GM19372 (cell line): ENCODE measurements around the gene WDR38.

Experiments used
- ATAC-seq: cut with Tn5 transposase; IDR thresholded peaks from one replicate; pipeline ENCODE4 v1.9.1; 2021; ENCODE audit warnings: mild to moderate bottlenecking, low read depth, moderate library complexity; ENCODE audit not compliant: unreplicated experiment

Gene WDR38

GRCh38 chr9:124878518-124878917 lies 25.3 kb downstream of the WDR38 start:
- no peak for ATAC-seq

- ATAC-seq, result no peak
These were observed 26.0 kb downstream of the WDR38 start for GRCh38 chr9:124879226-124879625.

- ATAC-seq, result no peak
These were observed 27.2 kb downstream of the WDR38 start for GRCh38 chr9:124880501-124880900.

GRCh38 chr9:124881138-124881743 lies 28.0 kb downstream of the WDR38 start:
- no peak for ATAC-seq

- no peak for ATAC-seq
These were observed 29.0 kb downstream of the WDR38 start for GRCh38 chr9:124882231-124882630.

GRCh38 chr9:124884376-124884775 lies 31.1 kb downstream of the WDR38 start:
- ATAC-seq, result no peak

GRCh38 chr9:124885551-124885950 lies 32.3 kb downstream of the WDR38 start:
- no peak for ATAC-seq

- no peak for ATAC-seq
These were observed 33.2 kb downstream of the WDR38 start for GRCh38 chr9:124886461-124886860.

- no peak for ATAC-seq
These were observed 33.7 kb downstream of the WDR38 start for GRCh38 chr9:124886866-124887492.

- no peak for ATAC-seq
These were observed 34.6 kb downstream of the WDR38 start for GRCh38 chr9:124887832-124888231.

- no peak for ATAC-seq
These were observed 35.7 kb downstream of the WDR38 start for GRCh38 chr9:124889006-124889405.

- no peak for ATAC-seq
These were observed 36.9 kb downstream of the WDR38 start for GRCh38 chr9:124890179-124890578.

GRCh38 chr9:124894035-124894740 lies 40.9 kb downstream of the WDR38 start:
- ATAC-seq, result no peak

GRCh38 chr9:124894741-124895170 lies 41.5 kb downstream of the WDR38 start:
- ATAC-seq, result no peak

- no peak for ATAC-seq
These were observed 44.6 kb downstream of the WDR38 start for GRCh38 chr9:124897570-124898460.

GRCh38 chr9:124899845-124900244 lies 46.6 kb downstream of the WDR38 start:
- no peak for ATAC-seq

GRCh38 chr9:124906966-124907365 lies 53.7 kb downstream of the WDR38 start:
- no peak for ATAC-seq
